ENCODE data around the gene HIVEP3. TPM values are rescaled to one million over a fixed set of nuclear protein-coding genes. Genes with fewer than 3 reads are reported as not detected.

Gene HIVEP3
- total and polyA plus RNA-seq, 4 experiments from 2014 or later = 8.2 to 12.8 (median 10.8) TPM

DNA sequence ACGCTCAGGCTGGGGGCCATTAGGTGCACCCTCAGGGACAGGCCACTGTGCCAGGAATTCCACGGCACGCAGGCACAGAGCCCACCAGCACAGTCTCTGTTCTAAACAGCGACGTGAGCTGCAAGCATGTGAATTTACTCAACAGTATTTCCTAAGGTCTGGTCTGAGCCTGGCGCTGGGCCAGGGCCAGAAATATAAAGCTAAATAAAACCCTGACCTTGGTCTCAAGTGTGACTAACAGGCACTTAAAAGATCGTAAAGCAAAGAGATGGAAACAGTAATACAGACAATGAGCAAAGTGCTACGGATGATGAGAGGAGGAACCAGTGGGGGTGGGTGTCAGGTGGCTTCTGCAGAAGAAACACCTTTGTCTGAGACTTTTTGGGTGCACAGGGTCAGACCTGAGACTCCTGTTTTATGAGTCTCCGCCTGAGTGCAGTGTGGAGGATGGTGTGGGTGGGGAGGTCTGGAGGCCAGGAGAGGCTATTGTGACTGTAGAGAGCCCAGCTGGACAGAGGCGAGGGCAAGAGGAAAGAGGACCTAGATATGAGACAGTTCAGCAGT, 380.9 kb downstream of the HIVEP3 start:
- ChIA-PET CTCF (ENCODE audit: partially characterized antibody) (interaction anchor here (1.1 kb wide), 1 partner anchor 23 kb away, joined by 3 read pairs; no protein-coding TSS in a partner anchor), POLR2A (ENCODE audit: partially characterized antibody) (no interaction called here)
- Mint-ChIP-seq H3K27ac (peak overlapping the region in 1 of 7 donors; percentile 27), H3K27me3 (no peaks in the 10 kb centered on the region), H3K9me3 (peaks cover 0 to 2% (median 0%) of the 10 kb centered on the region in 8 donors), H3K36me3 (peaks cover 9 to 20% of the 10 kb centered on the region in 2 donors), H3K4me1 (peaks cover 13 to 27% (median 14%) of the 10 kb centered on the region in 4 donors), H3K4me3 (no peak overlapping the region)
- H3K4me3 ChIP-seq (ENCODE audit: low read length in 2 of 2) = no peak overlapping the region
- intact Hi-C loops (cut with micrococcal nuclease) = no loop called here
- peaks cover 8% of the 10 kb centered on the region for H3K4me1 ChIP-seq (ENCODE audit: insufficient read depth, low read length)
- no peaks in the 10 kb centered on the region for H3K9me3 ChIP-seq (ENCODE audit: control insufficient read depth in 1 of 2, low read length in 2 of 2)
- H3K27me3 ChIP-seq (ENCODE audit: insufficient read depth, low read length) = no peaks in the 10 kb centered on the region
- H3K27ac ChIP-seq (ENCODE audit: low read depth, low read length) = no peak overlapping the region
- DNase-seq = no peak
- no peaks in the 10 kb centered on the region for H3K36me3 ChIP-seq (ENCODE audit: insufficient read depth, low read length)

- Histone ChIP-seq H3K36me3 (ENCODE audit: insufficient read depth, low read length) (no peaks in the 10 kb centered on the region), H3K27ac (ENCODE audit: low read depth, low read length) (no peak overlapping the region), H3K4me3 (ENCODE audit: low read length in 2 of 2) (no peak overlapping the region), H3K4me1 (ENCODE audit: insufficient read depth, low read length) (peaks cover 8% of the 10 kb centered on the region), H3K27me3 (ENCODE audit: insufficient read depth, low read length) (no peaks in the 10 kb centered on the region), H3K9me3 (ENCODE audit: control insufficient read depth in 1 of 2, low read length in 2 of 2) (no peaks in the 10 kb centered on the region)
- Mint-ChIP-seq H3K36me3 (peaks cover 4 to 15% of the 10 kb centered on the region in 2 donors), H3K4me3 (no peak overlapping the region), H3K27me3 (no peaks in the 10 kb centered on the region), H3K4me1 (peaks cover 11 to 21% (median 12%) of the 10 kb centered on the region in 4 donors), H3K27ac (peak overlapping the region in 1 of 7 donors; percentile 19), H3K9me3 (peaks cover 0 to under 1% (median 0%) of the 10 kb centered on the region in 8 donors)
- no peak for DNase-seq
- ChIA-PET POLR2A (ENCODE audit: partially characterized antibody) (no interaction called here), CTCF (ENCODE audit: partially characterized antibody) (no interaction called here)
- intact Hi-C loops (cut with micrococcal nuclease) = no loop called here
Observed at GRCh38 chr1:41537251-41537650, 381.5 kb downstream of the HIVEP3 start.

DNA sequence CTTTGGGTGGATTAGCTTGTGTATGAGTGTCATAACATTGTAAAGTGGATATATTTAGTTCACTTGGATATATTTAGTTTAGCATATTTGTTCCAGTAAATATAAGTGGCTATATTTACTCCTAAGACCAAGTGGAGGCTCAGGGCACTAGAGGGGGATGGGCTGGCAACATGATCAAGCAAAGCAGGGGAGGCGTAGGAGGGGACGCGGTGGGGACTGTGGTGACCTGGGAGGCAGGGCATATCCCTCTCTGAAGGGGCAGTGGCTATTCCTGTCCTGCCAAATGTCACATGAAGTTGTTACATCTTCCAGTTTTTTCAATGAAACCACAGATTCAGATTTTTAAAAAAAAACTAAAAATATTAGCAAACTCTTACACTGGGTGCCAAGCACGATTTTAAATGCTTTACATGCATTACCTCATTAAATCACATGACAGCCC, 382.3 kb downstream of the HIVEP3 start:
- ChIA-PET CTCF (ENCODE audit: partially characterized antibody) (interaction anchor here (1.8 kb wide), 1 partner anchor 22 kb away, joined by 4 read pairs; no protein-coding TSS in a partner anchor), POLR2A (ENCODE audit: partially characterized antibody) (no interaction called here)
- H3K27me3 Mint-ChIP-seq = no peaks in the 10 kb centered on the region
- DNase-seq = no peak
- H3K27me3 ChIP-seq (ENCODE audit: insufficient read depth, low read length) = no peaks in the 10 kb centered on the region
- H3K36me3 Mint-ChIP-seq = peaks cover 3 to 12% of the 10 kb centered on the region in 2 donors
- H3K9me3 Mint-ChIP-seq = no peaks in the 10 kb centered on the region
- no peak overlapping the region for H3K4me3 Mint-ChIP-seq
- H3K4me1 ChIP-seq (ENCODE audit: insufficient read depth, low read length) = peaks cover 7% of the 10 kb centered on the region
- intact Hi-C loops (cut with micrococcal nuclease) = no loop called here
- H3K27ac Mint-ChIP-seq = no peak overlapping the region
- H3K36me3 ChIP-seq (ENCODE audit: insufficient read depth, low read length) = no peaks in the 10 kb centered on the region
- no peaks in the 10 kb centered on the region for H3K9me3 ChIP-seq (ENCODE audit: control insufficient read depth in 1 of 2, low read length in 2 of 2)
- H3K4me1 Mint-ChIP-seq = peaks cover 4 to 13% (median 8%) of the 10 kb centered on the region in 4 donors
- no peak overlapping the region for H3K27ac ChIP-seq (ENCODE audit: low read depth, low read length)
- H3K4me3 ChIP-seq (ENCODE audit: low read length in 2 of 2) = no peak overlapping the region

DNA sequence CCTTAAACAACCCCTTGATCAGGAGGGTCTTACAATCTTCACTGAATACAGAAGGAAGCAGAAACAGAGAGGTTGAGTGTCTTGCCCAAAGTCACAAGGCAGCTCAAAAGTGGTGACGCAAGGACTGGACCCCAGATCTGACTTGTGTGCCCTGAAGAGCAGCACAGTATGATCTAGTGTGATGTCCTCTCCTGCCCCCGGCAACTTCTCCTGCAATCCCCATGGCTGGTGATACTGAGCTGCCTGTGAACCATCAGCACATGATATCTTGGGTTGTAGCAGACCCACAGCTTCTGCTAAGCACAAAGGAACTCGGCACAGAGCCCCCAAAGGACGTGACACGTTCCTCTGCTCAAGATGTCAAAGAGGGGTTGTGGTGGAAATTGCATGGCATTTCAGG, 383.0 kb downstream of the HIVEP3 start:
- no peaks in the 10 kb centered on the region for H3K9me3 ChIP-seq (ENCODE audit: control insufficient read depth in 1 of 2, low read length in 2 of 2)
- H3K4me1 ChIP-seq (ENCODE audit: insufficient read depth, low read length) = peaks cover under 1% of the 10 kb centered on the region
- Mint-ChIP-seq H3K4me3 (no peak overlapping the region), H3K4me1 (peaks cover under 1 to 7% (median 6%) of the 10 kb centered on the region in 4 donors), H3K27me3 (no peaks in the 10 kb centered on the region), H3K27ac (no peak overlapping the region), H3K9me3 (no peaks in the 10 kb centered on the region), H3K36me3 (peaks cover 3 to 12% of the 10 kb centered on the region in 2 donors)
- H3K36me3 ChIP-seq (ENCODE audit: insufficient read depth, low read length) = no peaks in the 10 kb centered on the region
- no peak for DNase-seq
- POLR2A ChIA-PET (ENCODE audit: partially characterized antibody) = no interaction called here
- no peak overlapping the region for H3K4me3 ChIP-seq (ENCODE audit: low read length in 2 of 2)
- CTCF ChIA-PET (ENCODE audit: partially characterized antibody) = interaction anchor here (1.8 kb wide), 1 partner anchor 21 kb away, joined by 4 read pairs; no protein-coding TSS in a partner anchor
- H3K27ac ChIP-seq (ENCODE audit: low read depth, low read length) = no peak overlapping the region
- intact Hi-C loops (cut with micrococcal nuclease) = no loop called here
- no peaks in the 10 kb centered on the region for H3K27me3 ChIP-seq (ENCODE audit: insufficient read depth, low read length)

DNA sequence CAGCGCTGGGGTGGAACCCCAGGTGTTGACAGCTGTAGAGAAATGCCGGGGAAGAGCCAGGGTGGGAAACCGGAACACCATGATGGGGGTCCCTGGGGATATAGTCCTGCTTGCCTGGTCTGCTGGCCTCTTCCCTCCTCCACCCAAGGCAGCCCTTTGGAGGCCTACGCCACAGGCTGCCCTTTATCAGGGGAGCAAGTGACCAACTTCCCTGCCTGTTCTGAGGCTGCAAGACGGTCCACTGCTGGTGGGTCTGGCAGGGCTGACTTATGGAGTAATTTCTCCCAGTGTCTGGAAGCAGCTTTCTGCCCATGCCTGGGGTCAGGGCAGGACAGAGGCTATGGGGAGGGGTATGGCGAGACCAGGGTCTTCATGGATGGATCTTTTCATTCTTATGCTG, 383.4 kb downstream of the HIVEP3 start:
- Histone ChIP-seq H3K27me3 (ENCODE audit: insufficient read depth, low read length) (no peaks in the 10 kb centered on the region), H3K4me1 (ENCODE audit: insufficient read depth, low read length) (no peaks in the 10 kb centered on the region), H3K9me3 (ENCODE audit: control insufficient read depth in 1 of 2, low read length in 2 of 2) (no peaks in the 10 kb centered on the region), H3K4me3 (ENCODE audit: low read length in 2 of 2) (no peak overlapping the region), H3K27ac (ENCODE audit: low read depth, low read length) (no peak overlapping the region), H3K36me3 (ENCODE audit: insufficient read depth, low read length) (no peaks in the 10 kb centered on the region)
- POLR2A ChIA-PET (ENCODE audit: partially characterized antibody) = no interaction called here
- no peak overlapping the region for H3K27ac Mint-ChIP-seq
- no peak overlapping the region for H3K4me3 Mint-ChIP-seq
- CTCF ChIA-PET (ENCODE audit: partially characterized antibody) = interaction anchor here (1.8 kb wide), 1 partner anchor 21 kb away, joined by 4 read pairs; no protein-coding TSS in a partner anchor
- peaks cover 3 to 12% of the 10 kb centered on the region in 2 donors for H3K36me3 Mint-ChIP-seq
- H3K27me3 Mint-ChIP-seq = no peaks in the 10 kb centered on the region
- peaks cover 0 to 7% (median 1%) of the 10 kb centered on the region in 4 donors for H3K4me1 Mint-ChIP-seq
- no peaks in the 10 kb centered on the region for H3K9me3 Mint-ChIP-seq
- intact Hi-C loops (cut with micrococcal nuclease) = no loop called here
- no peak for DNase-seq

DNA sequence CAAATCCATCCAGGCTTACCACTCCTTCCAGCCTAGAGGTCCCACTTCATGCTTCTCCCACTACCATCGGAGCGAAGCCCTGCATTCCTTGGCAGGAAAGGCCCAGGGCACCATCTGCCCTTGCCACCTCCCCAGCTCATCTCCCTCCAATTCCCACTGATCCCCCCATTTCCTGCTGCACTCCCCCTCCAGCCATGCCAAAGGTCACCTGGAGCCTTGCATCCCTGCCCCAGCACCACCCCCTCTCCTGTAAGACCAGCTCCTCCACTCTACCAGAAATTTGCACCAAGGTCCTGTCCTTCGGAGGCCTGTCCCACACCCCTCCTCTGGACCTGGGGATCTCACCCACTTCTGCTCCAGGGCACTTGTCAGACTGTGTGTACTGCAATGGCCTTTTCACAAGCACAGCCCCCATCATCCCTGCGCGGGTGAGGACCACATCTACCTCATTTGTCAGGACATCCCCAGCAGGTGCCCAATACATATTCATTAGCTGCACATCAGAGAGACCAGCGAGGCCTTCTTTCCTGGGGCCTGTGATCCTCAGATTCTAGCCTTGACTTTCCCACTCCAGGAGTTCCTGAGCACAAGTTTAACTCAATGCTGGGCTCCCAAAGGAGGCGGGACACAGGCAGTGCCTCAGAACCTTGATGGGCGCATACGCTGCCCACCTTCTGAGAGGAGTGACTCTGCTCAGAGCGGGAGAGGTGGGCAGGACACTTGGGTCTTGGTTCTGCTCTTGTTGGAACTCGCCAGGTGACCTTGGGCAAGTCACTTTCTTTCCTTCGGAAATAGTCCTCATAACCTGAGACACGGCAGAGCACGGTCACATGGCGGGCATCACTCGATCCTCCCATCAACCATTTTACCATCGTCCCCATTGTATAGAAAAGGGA, 384.3 kb downstream of the HIVEP3 start:
- Histone ChIP-seq H3K9me3 (ENCODE audit: control insufficient read depth in 1 of 2, low read length in 2 of 2) (no peaks in the 10 kb centered on the region), H3K4me1 (ENCODE audit: insufficient read depth, low read length) (no peaks in the 10 kb centered on the region), H3K27ac (ENCODE audit: low read depth, low read length) (no peak overlapping the region), H3K4me3 (ENCODE audit: low read length in 2 of 2) (no peak overlapping the region), H3K27me3 (ENCODE audit: insufficient read depth, low read length) (no peaks in the 10 kb centered on the region), H3K36me3 (ENCODE audit: insufficient read depth, low read length) (no peaks in the 10 kb centered on the region)
- DNase-seq = peak in 1 of 5 donors; percentile 13
- intact Hi-C loops (cut with micrococcal nuclease) = no loop called here
- ChIA-PET POLR2A (ENCODE audit: partially characterized antibody) (no interaction called here), CTCF (ENCODE audit: partially characterized antibody) (no interaction called here)
- H3K27me3 Mint-ChIP-seq = no peaks in the 10 kb centered on the region
- H3K4me1 Mint-ChIP-seq = peaks cover 0 to 13% (median 2%) of the 10 kb centered on the region in 4 donors
- H3K4me3 Mint-ChIP-seq = no peak overlapping the region
- H3K9me3 Mint-ChIP-seq = no peaks in the 10 kb centered on the region
- H3K36me3 Mint-ChIP-seq = peaks cover 3 to 12% of the 10 kb centered on the region in 2 donors
- H3K27ac Mint-ChIP-seq = peak overlapping the region in 2 of 7 donors; percentile 25 to 64

DNA sequence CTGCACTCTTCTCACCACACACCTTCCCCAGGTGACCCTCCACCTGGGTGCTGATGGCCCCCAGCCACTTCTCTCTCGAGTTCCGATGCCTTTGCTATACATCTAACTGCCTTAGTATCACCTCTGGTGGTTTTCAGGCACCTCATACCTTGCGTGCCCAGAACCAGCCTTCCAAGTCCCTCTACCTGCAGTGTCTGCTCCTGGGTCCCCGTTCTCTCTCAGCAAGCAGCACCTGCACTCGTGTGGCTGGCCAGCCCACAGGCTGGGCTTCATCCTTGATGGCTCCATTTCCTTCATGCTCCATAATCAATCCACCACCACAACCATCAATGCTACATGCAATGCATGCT, 385.0 kb downstream of the HIVEP3 start:
- Mint-ChIP-seq H3K36me3 (peaks cover 3 to 12% of the 10 kb centered on the region in 2 donors), H3K4me1 (peaks cover 0 to 13% (median 2%) of the 10 kb centered on the region in 4 donors), H3K27me3 (no peaks in the 10 kb centered on the region), H3K9me3 (no peaks in the 10 kb centered on the region), H3K4me3 (no peak overlapping the region), H3K27ac (peak overlapping the region in 1 of 7 donors; percentile 57)
- peak in 1 of 5 donors; percentile 13 for DNase-seq
- H3K4me1 ChIP-seq (ENCODE audit: insufficient read depth, low read length) = no peaks in the 10 kb centered on the region
- no peak overlapping the region for H3K27ac ChIP-seq (ENCODE audit: low read depth, low read length)
- no peaks in the 10 kb centered on the region for H3K9me3 ChIP-seq (ENCODE audit: control insufficient read depth in 1 of 2, low read length in 2 of 2)
- no peaks in the 10 kb centered on the region for H3K27me3 ChIP-seq (ENCODE audit: insufficient read depth, low read length)
- POLR2A ChIA-PET (ENCODE audit: partially characterized antibody) = no interaction called here
- intact Hi-C loops (cut with micrococcal nuclease) = no loop called here
- CTCF ChIA-PET (ENCODE audit: partially characterized antibody) = no interaction called here
- H3K36me3 ChIP-seq (ENCODE audit: insufficient read depth, low read length) = no peaks in the 10 kb centered on the region
- no peak overlapping the region for H3K4me3 ChIP-seq (ENCODE audit: low read length in 2 of 2)
